HepG2 (cell line): ENCODE measurements around the gene TBC1D2B. TPM values are rescaled to one million over a fixed set of nuclear protein-coding genes. Genes with fewer than 3 reads are reported as not detected.

Experiments
- ATRX ChIP-seq: sonication (generic); formaldehyde crosslinking; IDR thresholded peaks from 2 replicates; pipeline ENCODE4 v1.4.0; 2020; ENCODE audit warnings: missing genetic modification reagents, borderline replicate concordance
- BORCS8-MEF2B ChIP-seq: sonication (generic); formaldehyde crosslinking; IDR thresholded peaks from 2 replicates; pipeline ENCODE4 v1.8.0; 2022; ENCODE audit warnings: mild to moderate bottlenecking, missing genetic modification reagents
- HIVEP1 ChIP-seq: sonication (generic); formaldehyde crosslinking; IDR thresholded peaks from 2 replicates; pipeline ENCODE4 v1.4.0; 2020; ENCODE audit warnings: mild to moderate bottlenecking, missing genetic modification reagents
- KDM3A ChIP-seq: IDR thresholded peaks from 2 replicates; pipeline ENCODE4 v1.6.1; 2018; ENCODE audit warnings: low read depth, missing compliant biosample characterization
- MTF1 ChIP-seq: sonication (generic); formaldehyde crosslinking; IDR thresholded peaks from 2 replicates; pipeline ENCODE4 v1.5.0; 2020; ENCODE audit warnings: missing genetic modification reagents
- MXD4 ChIP-seq: IDR thresholded peaks from 2 replicates; pipeline ENCODE4 v1.6.1; 2016; ENCODE audit warnings: mild to moderate bottlenecking, missing biosample characterization, missing genetic modification reagents
- NFE2L2 ChIP-seq: fragments of 150-350 bp; IDR thresholded peaks from 2 replicates; pipeline ENCODE4 v1.6.1; 2014; ENCODE audit warnings: low read length
- PLRG1 ChIP-seq: fragments of 450-650 bp; conservative IDR thresholded peaks from 2 replicates; pipeline ENCODE4 v1.6.1; 2016
- RFX3 ChIP-seq: IDR thresholded peaks from 2 replicates; pipeline ENCODE4 v1.6.1; 2016; ENCODE audit warnings: missing biosample characterization, missing genetic modification reagents
- TBX2 ChIP-seq: sonication (generic); formaldehyde crosslinking; IDR thresholded peaks from 2 replicates; pipeline ENCODE4 v1.5.0; 2020; ENCODE audit warnings: missing genetic modification reagents, mild to moderate bottlenecking, borderline replicate concordance
- THAP11 ChIP-seq: IDR thresholded peaks from 2 replicates; pipeline ENCODE4 v1.6.1; 2016; ENCODE audit warnings: missing biosample characterization, missing genetic modification reagents
- YEATS2 ChIP-seq: sonication (generic); formaldehyde crosslinking; IDR thresholded peaks from 2 replicates; pipeline ENCODE4 v1.4.0; 2020; ENCODE audit warnings: missing genetic modification reagents, borderline replicate concordance
- ZC3H4 ChIP-seq: sonication (generic); formaldehyde crosslinking; IDR thresholded peaks from 2 replicates; pipeline ENCODE4 v1.4.0; 2020; ENCODE audit warnings: missing genetic modification reagents, borderline replicate concordance
- ZNF282 ChIP-seq: fragments of 450-650 bp; IDR thresholded peaks from 2 replicates; pipeline ENCODE4 v1.6.1; 2018; ENCODE audit not compliant: partially characterized antibody
- ZNF430 ChIP-seq: sonication (generic); formaldehyde crosslinking; IDR thresholded peaks from 2 replicates; pipeline ENCODE4 v1.9.0; 2021; ENCODE audit warnings: mild to moderate bottlenecking, missing genetic modification reagents
- ZNF605 ChIP-seq: sonication (generic); formaldehyde crosslinking; IDR thresholded peaks from 2 replicates; pipeline ENCODE4 v1.8.0; 2022; ENCODE audit warnings: mild to moderate bottlenecking, missing genetic modification reagents
- ZNF749 ChIP-seq: sonication (generic); formaldehyde crosslinking; IDR thresholded peaks from 2 replicates; pipeline ENCODE4 v1.8.0; 2022; ENCODE audit warnings: mild to moderate bottlenecking, missing genetic modification reagents, moderate library complexity, borderline replicate concordance
- ZNF841 ChIP-seq: sonication (generic); formaldehyde crosslinking; IDR thresholded peaks from 2 replicates; pipeline ENCODE4 v1.8.1; 2023; ENCODE audit warnings: missing genetic modification reagents, borderline replicate concordance
- polyA plus RNA-seq, 8 experiments: library from polyadenylated mRNA; depleted of rRNA in 3 of 8; stranded (reverse) in 7 of 8; unstranded in 1 of 8; fragments of >200 nt; fragmentation: Illumina TruSeq in 4 of 8; extraction: Trizol in 4 of 8; gene quantifications; 2 replicates each; pipeline versions ENCODE4 v1.2.1 to v1.2.3, GENCODE V29; 2011 to 2016; ENCODE audit warnings: low read depth in 4 of 8, missing spikeins in 1 of 8, mixed read lengths in 1 of 8; ENCODE audit not compliant: insufficient read depth in 1 of 8
- total RNA-seq, 5 experiments: library from RNA; depleted of rRNA; stranded (reverse); fragments of >200 nt; fragmentation: Illumina TruSeq; extraction: Trizol; gene quantifications; 2 replicates each; pipeline ENCODE4 v1.2.3, GENCODE V29; 2016; ENCODE audit warnings: low read depth in 1 of 5
- TF ChIP-seq, protein P1 (sequence below): sonication (generic); formaldehyde crosslinking; conservative IDR thresholded peaks from 2 replicates; pipeline ENCODE4 v1.8.0; 2022; ENCODE audit warnings: low read depth, missing genetic modification reagents
- TF ChIP-seq, protein P2 (sequence below): IDR thresholded peaks from 2 replicates; pipeline ENCODE4 v1.6.1; 2016; ENCODE audit warnings: mild to moderate bottlenecking, missing biosample characterization, missing genetic modification reagents
- TF ChIP-seq, protein P3 (sequence below): sonication (generic); formaldehyde crosslinking; IDR thresholded peaks from 2 replicates; pipeline ENCODE4 v1.4.0; 2020; ENCODE audit warnings: mild to moderate bottlenecking, missing genetic modification reagents
- TF ChIP-seq, protein P4 (sequence below): sonication (generic); formaldehyde crosslinking; IDR thresholded peaks from 2 replicates; pipeline ENCODE4 v1.8.0; 2022; ENCODE audit warnings: mild to moderate bottlenecking, missing genetic modification reagents
- TF ChIP-seq, protein P5 (sequence below): sonication (generic); formaldehyde crosslinking; IDR thresholded peaks from 2 replicates; pipeline ENCODE4 v1.4.0; 2020; ENCODE audit warnings: missing genetic modification reagents, mild to moderate bottlenecking, borderline replicate concordance

TBC1D2B gene
- total and polyA plus RNA-seq, 2 of the 13 experiments (the other 11 are each of a cell fraction or from before 2014, with no cell fraction given) = 10.1 to 14.4 TPM

DNA sequence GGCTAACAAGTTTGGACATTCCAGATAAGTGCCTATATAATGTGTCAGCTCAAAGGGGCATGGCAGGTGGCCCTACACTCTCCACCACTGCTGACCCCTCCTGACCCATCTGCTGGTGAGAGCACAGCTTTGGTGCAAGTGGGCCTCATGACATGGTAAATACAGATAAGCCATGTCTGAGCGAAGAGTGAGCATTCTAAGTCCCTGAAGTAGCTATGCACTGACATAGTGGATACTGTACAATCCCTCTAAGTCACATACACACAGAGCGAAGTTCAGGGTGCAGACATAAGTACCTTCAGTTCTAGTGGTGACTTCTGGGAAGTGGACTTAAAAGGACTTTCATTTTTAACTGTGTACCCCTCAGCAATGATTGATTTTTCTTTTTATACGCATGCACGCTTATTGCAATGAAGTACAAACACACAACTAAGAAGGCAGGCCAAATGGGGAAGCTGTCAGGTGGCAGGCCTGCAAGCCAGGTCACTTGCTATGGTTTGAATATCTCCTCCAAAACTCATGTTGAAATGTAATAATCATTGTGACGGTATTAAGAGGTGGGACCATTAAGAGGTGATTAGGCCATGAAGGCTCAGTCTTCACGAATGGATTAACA, 41.5 kb downstream of the TBC1D2B start (continued):
- no peak for TF ChIP-seq ZNF749 (CRISPR knock-in tag)
- TF ChIP-seq MTF1 (CRISPR knock-in tag) = no peak
- TF ChIP-seq BORCS8-MEF2B = no peak
- TF ChIP-seq ZNF282 = no peak
- no peak for TF ChIP-seq ZNF605 (CRISPR knock-in tag)
- TF ChIP-seq YEATS2 (CRISPR knock-in tag) = no peak
- TF ChIP-seq KDM3A (CRISPR knock-in tag) = no peak
- no peak for TF ChIP-seq PLRG1
- TF ChIP-seq ZC3H4 (CRISPR knock-in tag) = no peak
- no peak for TF ChIP-seq HIVEP1 (CRISPR knock-in tag)
- TF ChIP-seq, protein P1, sequence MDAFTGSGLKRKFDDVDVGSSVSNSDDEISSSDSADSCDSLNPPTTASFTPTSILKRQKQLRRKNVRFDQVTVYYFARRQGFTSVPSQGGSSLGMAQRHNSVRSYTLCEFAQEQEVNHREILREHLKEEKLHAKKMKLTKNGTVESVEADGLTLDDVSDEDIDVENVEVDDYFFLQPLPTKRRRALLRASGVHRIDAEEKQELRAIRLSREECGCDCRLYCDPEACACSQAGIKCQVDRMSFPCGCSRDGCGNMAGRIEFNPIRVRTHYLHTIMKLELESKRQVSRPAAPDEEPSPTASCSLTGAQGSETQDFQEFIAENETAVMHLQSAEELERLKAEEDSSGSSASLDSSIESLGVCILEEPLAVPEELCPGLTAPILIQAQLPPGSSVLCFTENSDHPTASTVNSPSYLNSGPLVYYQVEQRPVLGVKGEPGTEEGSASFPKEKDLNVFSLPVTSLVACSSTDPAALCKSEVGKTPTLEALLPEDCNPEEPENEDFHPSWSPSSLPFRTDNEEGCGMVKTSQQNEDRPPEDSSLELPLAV (CRISPR knock-in tag) = no peak
- TF ChIP-seq ATRX (CRISPR knock-in tag) = no peak
- TF ChIP-seq THAP11 (CRISPR knock-in tag) = peak; percentile 54; the same call in 1 of the 2 replicates
- peak; percentile 71 for TF ChIP-seq TBX2 (CRISPR knock-in tag)
- TF ChIP-seq RFX3 = no peak
- no peak for TF ChIP-seq ZNF430
- no peak for TF ChIP-seq MXD4
- TF ChIP-seq, protein P2, sequence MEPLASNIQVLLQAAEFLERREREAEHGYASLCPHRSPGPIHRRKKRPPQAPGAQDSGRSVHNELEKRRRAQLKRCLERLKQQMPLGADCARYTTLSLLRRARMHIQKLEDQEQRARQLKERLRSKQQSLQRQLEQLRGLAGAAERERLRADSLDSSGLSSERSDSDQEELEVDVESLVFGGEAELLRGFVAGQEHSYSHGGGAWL (CRISPR knock-in tag) = no peak
- TF ChIP-seq, protein P3, sequence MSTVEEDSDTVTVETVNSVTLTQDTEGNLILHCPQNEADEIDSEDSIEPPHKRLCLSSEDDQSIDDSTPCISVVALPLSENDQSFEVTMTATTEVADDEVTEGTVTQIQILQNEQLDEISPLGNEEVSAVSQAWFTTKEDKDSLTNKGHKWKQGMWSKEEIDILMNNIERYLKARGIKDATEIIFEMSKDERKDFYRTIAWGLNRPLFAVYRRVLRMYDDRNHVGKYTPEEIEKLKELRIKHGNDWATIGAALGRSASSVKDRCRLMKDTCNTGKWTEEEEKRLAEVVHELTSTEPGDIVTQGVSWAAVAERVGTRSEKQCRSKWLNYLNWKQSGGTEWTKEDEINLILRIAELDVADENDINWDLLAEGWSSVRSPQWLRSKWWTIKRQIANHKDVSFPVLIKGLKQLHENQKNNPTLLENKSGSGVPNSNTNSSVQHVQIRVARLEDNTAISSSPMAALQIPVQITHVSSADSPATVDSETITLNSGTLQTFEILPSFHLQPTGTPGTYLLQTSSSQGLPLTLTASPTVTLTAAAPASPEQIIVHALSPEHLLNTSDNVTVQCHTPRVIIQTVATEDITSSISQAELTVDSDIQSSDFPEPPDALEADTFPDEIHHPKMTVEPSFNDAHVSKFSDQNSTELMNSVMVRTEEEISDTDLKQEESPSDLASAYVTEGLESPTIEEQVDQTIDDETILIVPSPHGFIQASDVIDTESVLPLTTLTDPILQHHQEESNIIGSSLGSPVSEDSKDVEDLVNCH = no peak
- TF ChIP-seq, protein P4, sequence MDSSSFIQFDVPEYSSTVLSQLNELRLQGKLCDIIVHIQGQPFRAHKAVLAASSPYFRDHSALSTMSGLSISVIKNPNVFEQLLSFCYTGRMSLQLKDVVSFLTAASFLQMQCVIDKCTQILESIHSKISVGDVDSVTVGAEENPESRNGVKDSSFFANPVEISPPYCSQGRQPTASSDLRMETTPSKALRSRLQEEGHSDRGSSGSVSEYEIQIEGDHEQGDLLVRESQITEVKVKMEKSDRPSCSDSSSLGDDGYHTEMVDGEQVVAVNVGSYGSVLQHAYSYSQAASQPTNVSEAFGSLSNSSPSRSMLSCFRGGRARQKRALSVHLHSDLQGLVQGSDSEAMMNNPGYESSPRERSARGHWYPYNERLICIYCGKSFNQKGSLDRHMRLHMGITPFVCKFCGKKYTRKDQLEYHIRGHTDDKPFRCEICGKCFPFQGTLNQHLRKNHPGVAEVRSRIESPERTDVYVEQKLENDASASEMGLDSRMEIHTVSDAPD (CRISPR knock-in tag) = peak; percentile 21; the same call in 1 of the 2 replicates
- no peak for TF ChIP-seq NFE2L2
- TF ChIP-seq, protein P5, sequence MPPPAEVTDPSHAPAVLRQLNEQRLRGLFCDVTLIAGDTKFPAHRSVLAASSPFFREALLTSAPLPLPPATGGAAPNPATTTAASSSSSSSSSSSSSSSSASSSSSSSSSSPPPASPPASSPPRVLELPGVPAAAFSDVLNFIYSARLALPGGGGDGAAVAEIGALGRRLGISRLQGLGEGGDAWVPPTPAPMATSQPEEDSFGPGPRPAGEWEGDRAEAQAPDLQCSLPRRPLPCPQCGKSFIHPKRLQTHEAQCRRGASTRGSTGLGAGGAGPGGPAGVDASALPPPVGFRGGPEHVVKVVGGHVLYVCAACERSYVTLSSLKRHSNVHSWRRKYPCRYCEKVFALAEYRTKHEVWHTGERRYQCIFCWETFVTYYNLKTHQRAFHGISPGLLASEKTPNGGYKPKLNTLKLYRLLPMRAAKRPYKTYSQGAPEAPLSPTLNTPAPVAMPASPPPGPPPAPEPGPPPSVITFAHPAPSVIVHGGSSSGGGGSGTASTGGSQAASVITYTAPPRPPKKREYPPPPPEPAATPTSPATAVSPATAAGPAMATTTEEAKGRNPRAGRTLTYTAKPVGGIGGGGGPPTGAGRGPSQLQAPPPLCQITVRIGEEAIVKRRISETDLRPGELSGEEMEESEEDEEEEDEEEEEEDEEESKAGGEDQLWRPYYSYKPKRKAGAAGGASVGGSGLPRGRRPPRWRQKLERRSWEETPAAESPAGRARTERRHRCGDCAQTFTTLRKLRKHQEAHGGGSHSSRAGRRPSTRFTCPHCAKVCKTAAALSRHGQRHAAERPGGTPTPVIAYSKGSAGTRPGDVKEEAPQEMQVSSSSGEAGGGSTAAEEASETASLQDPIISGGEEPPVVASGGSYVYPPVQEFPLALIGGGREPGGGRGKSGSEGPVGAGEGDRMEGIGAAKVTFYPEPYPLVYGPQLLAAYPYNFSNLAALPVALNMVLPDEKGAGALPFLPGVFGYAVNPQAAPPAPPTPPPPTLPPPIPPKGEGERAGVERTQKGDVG (CRISPR knock-in tag) = no peak
- TF ChIP-seq ZNF841 (CRISPR knock-in tag) = no peak
